MCF 10A (cell line): Measurements from ENCODE around the gene CD247. TPM values are rescaled to one million over a fixed set of nuclear protein-coding genes. Genes with fewer than 3 reads are reported as not detected.

ENCODE experiments used
- BruUV-seq: library from RNA; stranded (reverse); fragments of 400-500 nt; replicated peaks from 2 replicates; lab custom pipeline; 2021; lab: Mats Ljungman, UMichigan
- CTCF ChIA-PET: fragments of 300-600 bp; sonication (Branson Sonifier 250); formaldehyde crosslinking; extraction: SDS; loops from one replicate; lab custom pipeline; 2021; ENCODE audit warnings: antibody characterized with exemption, inconsistent platforms; lab: Yijun Ruan, JAX
- POLR2A ChIA-PET: fragments of 300-600, 350-650 bp; sonication (Branson Sonifier 250); formaldehyde crosslinking; extraction: SDS; loops from one replicate; lab custom pipeline; 2020; ENCODE audit warnings: antibody characterized with exemption, inconsistent platforms; lab: Yijun Ruan, JAX
- DNase-seq: peaks from one replicate; pipeline ENCODE4 v3.0.0-alpha.2; 2018; ENCODE audit not compliant: unreplicated experiment
- H3K27ac Mint-ChIP-seq: one replicate; pipeline ENCODE4 v1.8.0; 2022; ENCODE audit warnings: mild to moderate bottlenecking, low read depth, mixed read lengths; ENCODE audit not compliant: unreplicated experiment
- H3K27me3 Mint-ChIP-seq: one replicate; pipeline ENCODE4 v1.8.0; 2022; ENCODE audit warnings: mixed read lengths; ENCODE audit not compliant: insufficient read depth, unreplicated experiment
- H3K36me3 Mint-ChIP-seq: one replicate; pipeline ENCODE4 v1.8.0; 2022; ENCODE audit warnings: mild to moderate bottlenecking, moderate library complexity, mixed read lengths; ENCODE audit not compliant: insufficient read depth, unreplicated experiment
- H3K4me1 Mint-ChIP-seq: one replicate; pipeline ENCODE4 v1.8.0; 2022; ENCODE audit warnings: mixed read lengths; ENCODE audit not compliant: insufficient read depth, unreplicated experiment
- H3K4me3 Mint-ChIP-seq: one replicate; pipeline ENCODE4 v1.8.0; 2022; ENCODE audit warnings: mild to moderate bottlenecking, moderate library complexity, mixed read lengths; ENCODE audit not compliant: unreplicated experiment
- H3K9me3 Mint-ChIP-seq: one replicate; pipeline ENCODE4 v1.8.0; 2022; ENCODE audit warnings: mixed read lengths; ENCODE audit not compliant: unreplicated experiment
- CTCF ChIP-seq: fragments of 200-600 bp; IDR thresholded peaks from one replicate; pipeline ENCODE4 v1.8.0; 2022; ENCODE audit warnings: antibody characterized with exemption, mild to moderate bottlenecking; ENCODE audit not compliant: unreplicated experiment
- intact Hi-C: fragments of 100-400 bp; cut with micrococcal nuclease; formaldehyde crosslinking; loops from 2 replicates; pipeline ENCODE4 v1.14.1; 2022
- total RNA-seq: library from RNA; stranded (reverse); gene quantifications from 2 replicates; pipeline ENCODE4 v1.2.3, GENCODE V29; 2022

CD247 gene
- total RNA-seq, 1 experiment from 2014 or later: not detected

- ChIA-PET POLR2A (no interaction called here), CTCF (no interaction called here)
- H3K9me3 Mint-ChIP-seq: no peaks in the 10 kb centered on the region
- DNase-seq: no peak
- intact Hi-C loops: no loop called here
- H3K27me3 Mint-ChIP-seq: no peaks in the 10 kb centered on the region
- no TSS peak for BruUV-seq
- H3K4me3 Mint-ChIP-seq: no peak overlapping the region
- TF ChIP-seq CTCF: no peak
- no peak overlapping the region for H3K27ac Mint-ChIP-seq
- no peaks in the 10 kb centered on the region for H3K36me3 Mint-ChIP-seq
- H3K4me1 Mint-ChIP-seq: no peaks in the 10 kb centered on the region
Measured at GRCh38 chr1:167511374-167511986, 6.8 kb downstream of the CD247 start.

- CTCF ChIA-PET: interaction anchor here (0.6 to 1.9 kb wide), 3 partner anchors 23 to 794 kb away, joined by 5 to 8 read pairs (median 5); no protein-coding TSS in a partner anchor
- Mint-ChIP-seq H3K9me3 (no peaks in the 10 kb centered on the region), H3K27ac (no peak overlapping the region), H3K4me3 (no peak overlapping the region), H3K27me3 (no peaks in the 10 kb centered on the region), H3K36me3 (no peaks in the 10 kb centered on the region), H3K4me1 (no peaks in the 10 kb centered on the region)
- POLR2A ChIA-PET: no interaction called here
- intact Hi-C loops: no loop called here
- DNase-seq: no peak
- TF ChIP-seq CTCF: no peak
- no TSS peak for BruUV-seq
Measured at GRCh38 chr1:167510881-167511280, 7.4 kb downstream of the CD247 start.

- Mint-ChIP-seq H3K36me3 (no peaks in the 10 kb centered on the region), H3K27ac (no peak overlapping the region), H3K27me3 (no peaks in the 10 kb centered on the region), H3K4me1 (no peaks in the 10 kb centered on the region), H3K9me3 (no peaks in the 10 kb centered on the region), H3K4me3 (no peak overlapping the region)
- DNase-seq: no peak
- ChIA-PET POLR2A (interaction anchor here (0.7 kb wide), 1 partner anchor 9 kb away, joined by 3 read pairs; no protein-coding TSS in a partner anchor), CTCF (interaction anchor here (0.6 to 1.9 kb wide), 3 partner anchors 24 to 794 kb away, joined by 5 to 8 read pairs (median 5); no protein-coding TSS in a partner anchor)
- no TSS peak for BruUV-seq
- intact Hi-C loops: no loop called here
- no peak for TF ChIP-seq CTCF
Measured at GRCh38 chr1:167510244-167510643, 8.1 kb downstream of the CD247 start.

- Mint-ChIP-seq H3K4me1 (no peaks in the 10 kb centered on the region), H3K36me3 (no peaks in the 10 kb centered on the region), H3K27me3 (no peaks in the 10 kb centered on the region), H3K9me3 (no peaks in the 10 kb centered on the region), H3K4me3 (no peak overlapping the region), H3K27ac (no peak overlapping the region)
- no peak for DNase-seq
- POLR2A ChIA-PET: interaction anchor here (0.6 kb wide), 1 partner anchor 43 kb away, joined by 4 read pairs; no protein-coding TSS in a partner anchor
- TF ChIP-seq CTCF: no peak
- BruUV-seq: no TSS peak
- CTCF ChIA-PET: interaction anchor here (1.3 to 1.9 kb wide), 2 partner anchors 24 to 31 kb away, joined by 5 to 8 read pairs; no protein-coding TSS in a partner anchor
- intact Hi-C loops: no loop called here
Measured at GRCh38 chr1:167509587-167509986, 8.7 kb downstream of the CD247 start.
